Muscle of arm (tissue), 14 donors: ENCODE measurements around the gene OR2G2. TPM values are rescaled to one million over a fixed set of nuclear protein-coding genes. Genes with fewer than 3 reads are reported as not detected.

ENCODE experiments used
- DNase-seq: peaks from one replicate; pipeline ENCODE4 v3.0.0-alpha.2; 2013
- long read RNA-seq, 11 donors: transcript quantifications; one replicate each; lab custom pipeline, GENCODE V29; 2026
- polyA plus RNA-seq, 12 donors: library from polyadenylated mRNA; unstranded; fragments of 120-200 nt; gene quantifications; one replicate each; pipeline ENCODE4 v1.2.1, GENCODE V29; 2013; ENCODE audit not compliant: insufficient read length in 12 of 12

The OR2G2 gene, protein sequence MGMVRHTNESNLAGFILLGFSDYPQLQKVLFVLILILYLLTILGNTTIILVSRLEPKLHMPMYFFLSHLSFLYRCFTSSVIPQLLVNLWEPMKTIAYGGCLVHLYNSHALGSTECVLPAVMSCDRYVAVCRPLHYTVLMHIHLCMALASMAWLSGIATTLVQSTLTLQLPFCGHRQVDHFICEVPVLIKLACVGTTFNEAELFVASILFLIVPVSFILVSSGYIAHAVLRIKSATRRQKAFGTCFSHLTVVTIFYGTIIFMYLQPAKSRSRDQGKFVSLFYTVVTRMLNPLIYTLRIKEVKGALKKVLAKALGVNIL
- not detected for polyA plus RNA-seq
- long read RNA-seq, donor 1 = 0 reads
- long read RNA-seq, donor 2 = 0 reads
- long read RNA-seq, donor 3 = 0 reads
- long read RNA-seq, donor 4 = 0 reads
- long read RNA-seq, donor 5 = 0 reads
- long read RNA-seq, donor 6 = 0 reads
- long read RNA-seq, donor 7 = 0 reads
- long read RNA-seq, donor 8 = 0 reads
- long read RNA-seq, donor 9 = 0 reads
- long read RNA-seq, donor 10 = 0 reads
- long read RNA-seq, donor 11 = 0 reads

DNA sequence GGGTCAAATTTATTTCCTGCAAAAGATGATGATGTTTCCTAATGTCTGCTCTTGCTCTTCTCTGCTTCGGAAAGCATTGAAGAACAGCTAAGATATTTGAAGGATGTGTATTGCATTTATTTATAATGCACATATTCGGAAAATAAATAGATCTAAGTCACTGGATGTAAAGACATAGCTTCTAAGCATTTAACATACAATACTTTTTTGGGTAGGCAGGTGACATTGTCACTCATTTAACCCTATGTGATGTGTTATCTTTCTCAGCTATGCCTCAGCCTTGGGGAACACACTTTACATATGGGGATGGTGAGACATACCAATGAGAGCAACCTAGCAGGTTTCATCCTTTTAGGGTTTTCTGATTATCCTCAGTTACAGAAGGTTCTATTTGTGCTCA, at the start of gene OR2G2:
TSS of gene OR2G2 (plus strand) at position 301 of the 400 bp plus-strand sequence. CDS start at position 301, 0 bp downstream.
- no peak for DNase-seq

DNA sequence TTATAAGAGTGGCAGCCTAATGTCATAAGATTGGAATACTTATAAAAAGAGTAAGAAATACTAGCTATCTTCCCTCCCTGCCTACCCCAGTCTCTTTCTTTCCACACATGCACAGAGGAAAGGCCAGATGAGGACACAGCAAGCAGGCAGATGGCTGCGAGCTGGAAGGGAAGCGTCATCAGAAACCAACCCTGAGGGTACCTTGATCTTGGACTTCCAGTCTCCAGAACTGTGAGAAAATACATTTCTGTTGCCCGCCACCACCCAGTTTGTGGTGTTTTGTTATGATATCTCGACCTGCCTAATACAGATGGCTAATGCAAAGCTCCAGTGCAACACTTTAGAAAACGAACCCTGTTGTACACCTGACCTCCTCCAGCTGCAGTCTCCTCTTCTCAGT, 49.6 kb upstream of the OR2G2 start:
- DNase-seq = no peak

DNA sequence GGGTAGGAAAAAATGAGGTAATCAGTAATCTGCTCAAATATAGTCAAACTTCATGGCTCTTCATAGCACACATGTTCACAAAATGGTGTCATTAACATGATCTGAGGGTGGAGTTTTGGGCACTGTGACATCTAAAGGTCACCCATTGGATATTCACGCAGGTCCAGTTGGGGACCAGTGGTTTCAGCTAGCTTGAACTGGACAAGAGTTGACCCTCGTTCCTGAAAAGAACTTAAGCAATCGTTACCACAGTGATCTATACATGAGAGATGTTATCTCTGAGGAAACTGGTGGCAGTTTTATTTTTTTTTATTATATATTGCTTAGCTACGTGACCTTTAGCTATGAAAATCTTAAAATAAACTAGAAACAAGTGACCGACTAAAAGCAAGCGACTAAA, 48.9 kb upstream of the OR2G2 start:
- DNase-seq = no peak

DNA sequence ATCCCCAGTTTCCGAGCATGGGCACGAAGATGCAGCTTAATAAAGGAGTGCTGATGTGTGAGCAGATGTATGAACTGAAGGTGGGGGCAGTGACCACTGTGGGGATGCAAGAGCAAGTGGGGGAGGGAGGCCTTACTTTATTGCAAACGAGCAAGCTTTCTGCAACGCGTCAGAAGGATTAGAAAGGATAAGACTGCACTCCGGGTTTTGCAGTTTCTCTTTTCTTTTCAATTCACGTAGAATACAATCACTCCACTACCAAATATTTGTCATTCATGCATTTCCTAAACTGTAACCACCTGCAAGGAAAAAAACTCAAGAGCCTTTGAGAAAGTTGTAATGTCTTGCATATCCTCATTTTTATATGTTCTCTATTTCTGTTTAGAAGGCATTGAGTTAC, 47.6 kb upstream of the OR2G2 start:
- no peak for DNase-seq

DNA sequence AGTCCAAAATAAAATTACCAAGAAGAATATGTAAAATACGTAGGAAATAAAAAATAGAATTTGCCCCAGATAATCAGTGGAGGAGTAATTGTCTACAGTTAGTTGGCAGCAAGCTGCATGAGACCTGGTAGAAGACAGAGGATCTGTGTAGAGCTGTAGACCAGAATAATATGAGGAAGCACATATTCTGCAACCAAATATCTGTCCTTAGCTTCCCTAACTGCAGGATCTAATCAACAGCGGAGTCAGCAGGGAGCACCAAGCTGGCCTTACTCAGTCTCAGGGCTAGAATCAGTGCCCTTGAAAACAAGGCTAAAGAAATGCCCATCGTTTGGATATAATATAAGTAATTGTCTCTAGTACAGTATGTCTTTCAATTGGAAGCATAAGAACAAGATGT, 45.3 kb upstream of the OR2G2 start:
- no peak for DNase-seq

DNA sequence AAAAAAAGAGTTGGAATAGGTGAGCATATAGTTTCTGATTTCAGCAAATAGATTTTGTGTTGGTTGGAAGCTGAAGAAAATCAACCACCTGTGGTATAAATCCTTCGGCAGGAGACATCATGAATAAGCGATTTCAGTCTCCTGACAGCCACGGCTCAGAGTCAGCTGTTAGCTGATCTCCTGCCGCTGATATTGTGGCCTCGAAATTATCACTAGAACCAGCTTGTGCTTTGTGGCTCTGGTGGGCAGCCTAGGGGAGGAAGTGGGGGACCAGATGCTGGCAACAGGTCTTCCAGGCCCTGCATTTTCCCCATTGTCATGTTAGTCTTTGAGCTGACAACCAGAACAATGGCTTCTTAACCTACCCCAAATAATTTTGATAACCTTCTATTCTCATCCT, 40.1 kb upstream of the OR2G2 start:
- DNase-seq = no peak

DNA sequence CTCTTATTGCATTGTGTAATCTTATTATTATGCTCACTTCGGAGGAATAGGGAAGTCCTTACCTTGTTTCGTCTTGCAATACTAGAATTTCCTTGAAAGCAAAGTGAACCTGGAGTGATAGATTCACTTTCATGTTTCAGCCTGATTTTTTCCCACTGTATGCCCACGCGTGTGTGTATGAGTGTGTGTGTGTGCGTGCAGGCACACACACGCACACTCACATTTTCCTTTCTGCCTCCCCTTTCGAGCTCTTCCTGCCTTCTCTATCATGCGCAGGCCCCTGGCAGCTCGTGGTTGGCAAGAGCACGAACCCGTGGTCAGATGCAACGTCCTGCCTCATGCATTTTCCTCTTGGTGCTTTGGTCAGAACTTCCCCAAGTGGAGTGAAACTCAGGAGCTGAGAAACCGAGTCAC, 39.4 kb upstream of the OR2G2 start, which contains the start of gene GCSAML:
TSS of gene GCSAML (plus strand) at position 366 of the 414 bp plus-strand sequence. CDS start 58 bp downstream, outside the sequence.
- no peak for DNase-seq

DNA sequence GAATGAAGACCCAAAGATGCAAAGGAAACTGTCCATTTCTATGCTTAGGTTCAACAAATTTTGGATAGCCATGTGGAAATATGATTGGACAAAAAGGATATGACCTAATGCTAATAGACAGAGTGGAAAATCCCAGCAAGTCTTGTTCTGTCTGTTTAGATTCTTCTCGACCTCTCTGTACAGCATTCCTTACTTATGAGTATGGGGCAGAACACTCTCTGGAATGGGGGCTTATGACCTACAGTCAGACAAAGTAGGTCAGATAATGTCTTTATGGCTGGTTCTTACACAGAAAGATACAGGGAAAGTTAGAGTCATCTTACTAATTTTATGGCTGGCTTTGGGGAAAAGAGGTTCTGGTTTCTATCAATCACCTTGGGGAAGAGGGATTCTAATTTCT, 36.4 kb upstream of the OR2G2 start:
- no peak for DNase-seq

DNA sequence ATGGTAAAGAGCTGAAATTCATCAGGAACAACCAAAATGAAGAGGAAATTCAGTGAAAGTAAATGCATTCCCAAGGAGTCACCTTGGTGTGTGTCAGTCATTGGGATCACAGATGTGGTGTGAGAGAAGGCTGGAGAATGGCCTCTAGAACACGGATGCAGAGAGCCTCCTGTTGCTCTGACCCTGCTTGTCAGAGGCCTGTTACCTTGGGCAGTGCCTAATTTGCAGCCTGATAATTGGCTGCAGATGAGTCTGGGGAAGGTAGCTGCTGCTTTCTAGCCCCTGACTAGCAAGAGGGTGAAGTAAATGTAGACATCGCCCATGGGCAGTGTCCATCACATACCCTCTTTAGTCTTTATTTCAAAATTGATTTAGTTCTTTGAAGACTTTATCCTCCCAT, 35.9 kb upstream of the OR2G2 start:
- no peak for DNase-seq

DNA sequence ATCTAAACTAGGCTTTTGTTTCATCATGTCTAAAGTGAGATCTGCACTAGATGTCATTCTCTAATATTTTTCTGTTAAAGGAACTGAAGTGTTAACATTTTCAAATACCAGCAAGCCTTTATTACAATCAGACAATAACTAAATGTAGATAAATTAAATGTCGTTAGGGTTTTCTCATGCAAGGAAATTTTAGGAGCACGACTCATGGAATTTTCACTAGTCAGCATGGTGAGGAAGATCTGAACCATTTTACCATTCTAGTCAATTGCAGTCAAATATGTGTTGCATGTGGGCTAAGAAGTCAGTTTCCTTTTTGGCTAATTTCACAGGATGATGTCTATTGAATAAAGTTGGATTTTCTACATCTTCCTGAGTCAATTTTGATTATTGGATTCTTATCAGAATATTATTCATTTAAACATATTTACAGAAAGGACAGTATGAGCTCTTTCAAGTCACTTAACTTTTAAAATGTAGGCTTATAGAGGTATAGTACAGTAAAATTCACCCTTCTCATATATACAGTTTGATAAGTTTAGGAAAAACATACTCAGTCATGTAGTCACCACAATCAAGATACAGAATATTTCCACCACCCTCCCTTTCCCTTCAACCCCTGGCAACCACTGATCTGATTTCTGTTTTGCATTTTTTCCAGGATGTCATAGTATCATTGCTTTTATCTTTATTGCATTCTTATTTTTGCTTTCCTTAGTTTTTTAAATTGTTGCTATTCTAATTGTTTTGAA, 30.1 kb upstream of the OR2G2 start:
- no peak for DNase-seq

DNA sequence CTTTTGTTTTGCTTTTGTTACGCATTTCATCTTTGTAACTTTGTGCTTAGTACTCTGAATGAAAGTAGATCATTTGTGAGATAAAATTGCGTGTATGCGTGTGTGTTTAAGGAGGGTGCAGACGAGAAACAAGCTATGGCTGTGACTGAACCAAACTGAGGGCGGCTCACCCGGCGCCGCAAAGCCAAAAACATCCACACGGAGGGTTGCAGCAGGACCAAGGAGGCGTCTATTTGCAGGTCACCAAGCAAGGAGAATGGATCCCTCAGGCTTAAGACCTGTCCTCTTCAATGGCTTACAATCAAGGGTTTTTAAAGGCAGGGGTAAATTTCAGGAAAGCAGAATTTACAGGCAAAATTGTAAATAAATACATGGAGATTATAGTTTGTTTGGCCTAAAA, 26.4 kb upstream of the OR2G2 start:
- DNase-seq = no peak

DNA sequence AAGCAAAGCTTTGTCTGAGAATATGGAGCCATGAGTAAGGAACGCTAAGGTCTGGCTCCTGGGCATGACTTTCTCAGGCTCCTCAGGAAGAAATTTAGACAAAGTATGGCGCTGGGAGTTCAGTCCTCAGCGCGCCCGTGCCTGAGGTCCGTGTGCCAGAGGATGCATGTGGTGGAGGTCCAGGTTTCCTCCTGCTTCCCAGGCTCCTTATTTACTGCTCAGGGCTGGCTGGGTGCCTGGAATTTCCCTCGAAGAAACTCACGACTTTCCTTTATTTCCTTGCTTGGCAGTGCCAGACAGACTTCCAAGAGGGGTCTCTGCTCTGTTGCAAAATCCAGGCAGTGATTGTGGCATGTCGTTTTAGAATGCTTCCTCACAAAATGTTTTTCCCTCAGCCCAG, 26.0 kb upstream of the OR2G2 start:
- no peak for DNase-seq

DNA sequence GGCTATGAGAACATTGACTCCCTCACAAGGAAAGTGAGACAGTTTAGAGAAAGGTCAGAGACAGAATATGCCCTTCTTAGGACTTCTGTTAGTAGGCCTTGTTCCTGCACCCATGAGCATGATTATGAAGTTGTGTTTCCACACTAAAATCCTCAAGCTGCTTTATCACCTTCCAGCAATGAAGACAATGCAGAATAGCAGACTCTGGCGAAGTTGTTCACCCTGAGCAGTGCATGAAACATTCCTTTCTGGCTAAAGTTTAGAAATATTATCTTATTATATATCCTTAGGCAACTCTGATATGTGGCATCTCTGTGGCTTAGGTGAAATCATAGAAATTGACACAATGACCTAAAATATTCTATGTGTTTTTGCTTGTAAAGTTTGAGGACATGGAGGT, 13.9 kb upstream of the OR2G2 start:
- no peak for DNase-seq

DNA sequence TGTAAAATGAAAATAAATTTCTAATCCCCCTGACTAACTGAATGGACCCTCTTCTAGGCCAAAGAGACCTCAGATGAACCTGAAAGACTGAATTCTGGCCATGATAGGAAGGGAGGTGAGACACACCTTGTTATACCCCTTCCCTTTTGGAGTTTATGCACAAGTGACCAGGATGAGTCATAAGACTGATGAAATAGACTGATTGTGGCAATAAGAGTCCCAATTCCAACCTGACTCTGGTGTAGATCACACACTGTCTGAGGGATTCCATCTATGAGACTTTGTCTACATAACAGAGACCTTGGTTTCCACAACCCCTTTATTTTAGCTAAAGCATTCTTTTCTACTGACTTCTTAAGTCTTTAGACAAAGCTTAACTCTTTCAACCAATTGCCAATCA, 13.5 kb upstream of the OR2G2 start:
- no peak for DNase-seq

DNA sequence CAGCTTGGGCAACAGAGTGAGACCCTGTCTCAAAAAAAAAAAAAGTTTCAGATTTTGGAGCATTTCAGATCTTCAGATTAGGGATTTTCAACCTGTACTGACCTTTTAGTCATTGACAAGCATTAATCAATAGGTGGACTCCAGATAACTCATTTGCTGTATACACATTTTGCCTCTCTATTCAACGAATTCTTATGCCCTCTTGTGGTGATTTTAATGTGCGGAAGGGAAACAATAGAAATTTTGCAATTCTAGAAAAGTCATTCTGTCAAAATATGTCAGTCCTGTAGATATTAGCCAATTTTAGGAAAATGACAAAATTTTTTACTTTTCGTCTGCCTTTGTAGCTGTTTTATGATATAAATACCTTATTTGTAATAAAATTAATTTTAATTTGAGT, 11.6 kb upstream of the OR2G2 start:
- DNase-seq = no peak

DNA sequence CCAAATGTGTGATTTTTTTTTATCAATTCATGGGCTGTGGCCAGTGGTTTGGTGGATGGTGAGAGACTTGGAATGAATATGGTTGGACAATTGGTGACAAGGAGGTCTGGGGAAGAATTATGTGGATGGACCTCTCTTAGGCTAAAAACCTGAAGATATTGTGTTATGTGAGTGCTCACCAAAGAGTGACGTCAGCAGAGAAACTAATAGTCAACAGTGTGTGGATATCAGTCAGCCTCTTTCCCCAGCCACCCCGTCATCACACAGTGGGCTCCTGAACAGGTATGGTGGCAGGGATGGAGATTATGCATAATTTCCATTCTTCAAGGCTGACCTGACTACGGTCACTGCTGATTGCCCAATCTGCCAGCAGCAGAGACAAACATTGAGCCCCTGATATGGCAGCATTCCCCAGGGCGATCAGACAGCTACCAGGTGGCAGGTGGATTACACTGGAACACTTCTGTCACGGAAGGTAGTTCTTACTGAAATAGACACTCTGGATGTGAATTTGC, 9.2 kb upstream of the OR2G2 start:
- DNase-seq = no peak

DNA sequence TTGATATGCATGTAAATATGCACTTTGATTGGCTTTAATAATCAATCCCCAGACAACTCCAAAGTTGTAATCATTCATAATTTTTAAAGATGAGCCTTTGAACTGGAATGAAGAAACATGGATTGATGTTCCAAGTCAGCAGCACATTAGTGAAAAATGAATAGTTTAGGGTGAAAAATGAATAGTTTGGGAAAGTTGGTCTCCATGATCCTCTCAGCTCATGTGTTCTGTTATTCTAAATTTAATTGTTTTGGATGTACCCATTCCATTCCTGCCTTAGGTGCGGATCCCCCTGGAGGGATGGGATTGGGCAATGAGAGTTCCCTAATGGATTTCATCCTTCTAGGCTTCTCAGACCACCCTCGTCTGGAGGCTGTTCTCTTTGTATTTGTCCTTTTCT, 17.1 kb downstream of the OR2G2 start, which contains the start of gene OR2G3:
TSS of gene OR2G3 (plus strand) at position 301 of the 400 bp plus-strand sequence. CDS start at position 301, 0 bp downstream.
- DNase-seq = no peak

DNA sequence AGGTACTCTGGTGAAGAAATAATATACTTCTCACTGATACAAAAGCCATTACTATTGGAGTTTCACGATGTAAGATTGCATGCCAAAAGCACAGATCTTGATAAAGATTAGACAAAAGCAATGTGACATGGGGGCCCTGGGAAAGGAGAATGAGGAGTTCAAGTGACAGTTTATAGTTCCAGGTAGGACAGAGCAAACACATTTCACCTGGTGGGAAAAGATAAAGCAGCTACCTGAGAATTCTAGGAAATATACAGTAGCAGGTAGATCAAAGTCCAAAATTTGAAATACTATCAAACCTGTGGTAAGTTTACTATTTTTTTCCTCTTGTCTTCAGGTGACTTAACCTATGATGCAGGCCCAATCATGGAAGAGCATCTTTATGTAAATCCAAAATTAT, 25.2 kb downstream of the OR2G2 start:
- no peak for DNase-seq

DNA sequence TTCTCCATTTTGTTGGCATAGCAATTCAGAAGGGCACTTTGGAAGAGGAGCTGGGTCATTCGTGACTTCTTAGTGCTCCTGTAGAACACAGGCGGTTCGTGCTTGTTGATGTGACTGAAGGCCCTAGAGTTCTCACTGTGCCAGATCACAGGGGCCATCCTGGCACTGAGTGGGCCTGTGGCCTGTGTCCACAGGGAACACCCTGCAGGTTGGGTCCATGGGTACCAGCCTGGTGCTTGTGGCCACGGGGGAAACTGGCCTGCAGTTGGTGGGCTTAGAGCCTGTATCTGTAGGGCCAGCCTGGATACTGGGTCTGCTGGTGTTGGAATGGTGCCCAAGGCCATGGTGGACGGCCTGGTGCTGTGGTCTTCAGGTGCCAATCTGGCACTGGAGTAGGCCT, 26.5 kb downstream of the OR2G2 start:
- DNase-seq = no peak

DNA sequence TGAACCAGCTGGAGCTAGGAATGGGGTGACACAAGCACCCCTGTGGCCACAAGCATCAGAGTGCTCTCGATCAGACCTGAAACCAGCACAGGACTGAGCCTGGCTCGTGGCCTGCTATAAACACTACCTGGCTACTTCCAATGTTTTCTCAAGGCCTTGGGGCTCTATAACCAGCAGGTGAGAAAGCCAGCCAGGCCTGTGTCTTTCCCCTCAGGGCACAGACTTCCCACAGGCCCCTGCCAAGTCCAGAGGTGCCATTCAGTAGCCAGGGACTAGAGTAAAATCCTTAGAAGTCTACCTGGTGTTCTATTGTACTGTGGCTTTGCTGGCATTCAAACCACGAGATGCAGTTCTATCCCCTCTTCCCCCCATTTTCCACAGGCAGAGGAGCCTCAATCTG, 39.8 kb downstream of the OR2G2 start:
- no peak for DNase-seq

DNA sequence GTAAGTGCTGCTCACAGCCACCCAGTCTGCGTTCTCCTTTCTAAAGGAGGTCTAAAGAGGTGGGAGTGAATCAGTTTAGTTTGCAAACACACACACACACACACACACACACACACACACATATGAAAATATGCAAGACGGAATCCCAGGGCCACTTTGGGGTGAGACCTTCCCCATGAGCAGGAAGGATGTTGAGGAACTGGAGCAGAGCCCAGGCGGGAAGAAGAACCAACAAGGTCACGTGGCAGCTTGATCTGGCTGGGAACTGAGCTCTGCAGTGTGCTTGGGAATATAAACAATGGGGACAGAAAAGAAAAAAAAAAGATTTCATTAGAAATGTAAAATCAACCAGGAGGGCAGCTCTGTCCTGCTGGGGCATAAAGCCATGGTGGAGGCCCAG, 49.9 kb downstream of the OR2G2 start:
- DNase-seq = no peak

DNA sequence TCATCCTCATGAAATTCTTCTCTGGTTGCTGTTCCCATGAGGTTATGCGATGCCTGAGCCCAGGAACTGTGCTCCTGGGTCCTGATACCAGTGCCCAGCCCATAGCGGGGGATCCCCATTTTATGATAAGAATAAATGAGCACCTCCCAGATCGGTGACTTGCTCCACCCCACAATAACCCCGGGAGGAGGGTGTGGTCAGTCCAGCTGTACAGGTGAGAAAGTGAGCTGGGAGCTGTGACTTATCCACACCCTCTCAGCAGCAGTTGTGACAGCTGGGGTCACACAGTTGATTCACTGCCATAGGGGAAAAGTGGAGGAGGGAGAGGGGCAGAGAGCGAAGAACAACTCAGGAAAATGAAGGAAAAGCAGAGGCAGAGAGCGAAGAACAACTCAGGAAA, 50.6 kb downstream of the OR2G2 start:
- DNase-seq = no peak
